ENCODE results near the gene AHDC1.

AHDC1 gene

GRCh38 chr1:27527890-27528817 is 75.8 kb downstream of the AHDC1 start (continued):
- TF ChIP-seq ZNF76 (tag by site-specific recombination; IDR thresholded peaks at IDR 0.05; ENCODE audit: borderline replicate concordance, low read depth), result 0 out of 2 replicates have a peak, but pooled peaks have one; percentile 19
- no peak for TF ChIP-seq ZEB2 (tag by site-specific recombination; IDR thresholded peaks at IDR 0.05)
- peak; percentile 97 for TF ChIP-seq KLF1 (tag by site-specific recombination; IDR thresholded peaks at IDR 0.05)
- TF ChIP-seq ZNF645 (tag by site-specific recombination; IDR thresholded peaks at IDR 0.05), result peak; percentile 73; the same call in 1 of the 2 replicates

- CTCF ChIA-PET, result interaction anchor here (0.6 to 2.3 kb wide), 4 partner anchors 29 to 776 kb away, joined by 3 to 13 read pairs (median 4); no protein-coding TSS in a partner anchor
- POLR2A ChIA-PET, result no interaction called here
- H3K36me3 ChIP-seq (ENCODE audit: control insufficient read depth in 2 of 2, insufficient read depth in 1 of 2, low read length in 2 of 2), result no peaks in the 10 kb centered on the region
- peaks cover 11% of the 10 kb centered on the region for H3K4me1 ChIP-seq (ENCODE audit: control insufficient read depth, insufficient read depth, low read length)
- no peaks in the 10 kb centered on the region for H3K9me3 ChIP-seq (ENCODE audit: control insufficient read depth, insufficient read depth, low read depth, low read length)
- peak overlapping the region; percentile 20; the same call in 1 of the 2 replicates for H3K27ac ChIP-seq (ENCODE audit: extremely low read depth, low read depth, low read length)
- H3K4me3 ChIP-seq (ENCODE audit: low read depth, low read length), result no peak overlapping the region
- no peak for TF ChIP-seq ZNF416 (tag by site-specific recombination; IDR thresholded peaks at IDR 0.05)
- 0 out of 2 replicates have a peak, but pooled peaks have one; percentile 17 for TF ChIP-seq WT1 (tag by site-specific recombination; IDR thresholded peaks at IDR 0.05)
- TF ChIP-seq KLF17 (tag by site-specific recombination; IDR thresholded peaks at IDR 0.05), result no peak
- no peak for TF ChIP-seq RBAK (tag by site-specific recombination; IDR thresholded peaks at IDR 0.05)
- no peak for TF ChIP-seq ZNF530 (tag by site-specific recombination; IDR thresholded peaks at IDR 0.05; ENCODE audit: low read depth)
- no peak for TF ChIP-seq ZNF600 (tag by site-specific recombination; IDR thresholded peaks at IDR 0.05)
- TF ChIP-seq SCRT1 (tag by site-specific recombination; IDR thresholded peaks at IDR 0.05; ENCODE audit: borderline replicate concordance), result no peak
- TF ChIP-seq ZBTB49 (tag by site-specific recombination; IDR thresholded peaks at IDR 0.05; ENCODE audit: low read depth), result no peak
- no peak for TF ChIP-seq ZNF768 (tag by site-specific recombination; IDR thresholded peaks at IDR 0.05)
- peak; percentile 72 for TF ChIP-seq GLIS1 (tag by site-specific recombination; IDR thresholded peaks at IDR 0.05)
- TF ChIP-seq TSHZ1 (tag by site-specific recombination; IDR thresholded peaks at IDR 0.05; ENCODE audit: borderline replicate concordance), result no peak
- TF ChIP-seq ZNF629 (tag by site-specific recombination; IDR thresholded peaks at IDR 0.05), result no peak
- TF ChIP-seq ZNF501 (tag by site-specific recombination; IDR thresholded peaks at IDR 0.05), result no peak
- no peak for TF ChIP-seq ZNF654 (tag by site-specific recombination; IDR thresholded peaks at IDR 0.05; ENCODE audit: low read depth)
- no peak; the same call in 1 of the 2 replicates for TF ChIP-seq EGR2 (tag by site-specific recombination; IDR thresholded peaks at IDR 0.05; ENCODE audit: low read depth)
- TF ChIP-seq CTCF (tag by site-specific recombination; IDR thresholded peaks at IDR 0.05), result no peak
- no peak for TF ChIP-seq ZSCAN5A (tag by site-specific recombination; IDR thresholded peaks at IDR 0.05)
- no peak for TF ChIP-seq YY2 (tag by site-specific recombination; IDR thresholded peaks at IDR 0.05)
- peak; percentile 60 for TF ChIP-seq ZNF24 (tag by site-specific recombination; IDR thresholded peaks at IDR 0.05)
Observed at GRCh38 chr1:27527223-27527889, 76.6 kb downstream of the AHDC1 start.
